ENCODE results near the gene ITPR3. TPM values are rescaled to one million over a fixed set of nuclear protein-coding genes. Genes with fewer than 3 reads are reported as not detected.

ITPR3 gene
- total RNA-seq, 1 donor from 2014 or later = 6.7 TPM

Other genes starting within 250 kb of the ITPR3 start
- 4.2 and 9.4 TPM in 2 replicates for gene KIFC1, start 229.5 kb upstream of the ITPR3 start, total RNA-seq
- 5.4 and 9.7 TPM in 2 replicates for gene PHF1, start 210.3 kb upstream of the ITPR3 start, total RNA-seq
- gene CUTA, start 203.2 kb upstream of the ITPR3 start, total RNA-seq = 52.3 and 89.5 TPM in 2 replicates
- 1.3 and 1.6 TPM in 2 replicates for gene SYNGAP1, start 201.3 kb upstream of the ITPR3 start, total RNA-seq
- 3.1 and 5.8 TPM in 2 replicates for gene ZBTB9, start 166.7 kb upstream of the ITPR3 start, total RNA-seq
- 12.3 and 15.3 TPM in 2 replicates for gene BAK1, start 41.0 kb upstream of the ITPR3 start, total RNA-seq
- 18.8 and 20.0 TPM in 2 replicates for gene UQCC2, start 90.4 kb downstream of the ITPR3 start, total RNA-seq
- gene IP6K3, start 125.6 kb downstream of the ITPR3 start, total RNA-seq = not detected in 2 replicates
- gene LEMD2, start 167.8 kb downstream of the ITPR3 start, total RNA-seq = 27.9 and 34.3 TPM in 2 replicates
- not detected in 2 replicates for gene MLN, start 182.7 kb downstream of the ITPR3 start, total RNA-seq